HepG2 (cell line): ENCODE measurements around the gene PANK3. TPM values are rescaled to one million over a fixed set of nuclear protein-coding genes. Genes with fewer than 3 reads are reported as not detected.
A peak's percentile ranks its signal among the peaks of the same experiment; 100 is the strongest.

Experiments
- AGO2 ChIP-seq: fragments of 200-400 bp; formaldehyde crosslinking; optimal IDR thresholded peaks from 2 replicates; pipeline ENCODE3; 2017; ENCODE audit warnings: mild to moderate bottlenecking, low read depth, low read length, moderate library complexity
- ASH2L ChIP-seq: fragments of 300-600, 200-600 bp; sonication (generic); IDR thresholded peaks from 2 replicates; pipeline ENCODE4 v1.7.0; 2017; ENCODE audit warnings: low read depth, mild to moderate bottlenecking, moderate library complexity, mixed read lengths, low read length; ENCODE audit not compliant: insufficient read length
- FOXP1 ChIP-seq, 2 experiments: fragments of 450-650 bp in 1 of 2; IDR thresholded peaks; 2 replicates each; pipeline ENCODE4 v1.6.1; 2017 to 2018; ENCODE audit warnings: antibody characterized with exemption in 1 of 2
- GATAD1 ChIP-seq: IDR thresholded peaks from 2 replicates; pipeline ENCODE4 v1.6.1; 2016; ENCODE audit warnings: missing genetic modification reagents, missing compliant biosample characterization
- GFI1 ChIP-seq: sonication (generic); formaldehyde crosslinking; IDR thresholded peaks from 2 replicates; pipeline ENCODE4 v1.5.0; 2020; ENCODE audit warnings: missing genetic modification reagents, mild to moderate bottlenecking, borderline replicate concordance
- KDM5B ChIP-seq: sonication (generic); formaldehyde crosslinking; IDR thresholded peaks from 2 replicates; pipeline ENCODE4 v1.4.0; 2020; ENCODE audit warnings: missing genetic modification reagents, mild to moderate bottlenecking, borderline replicate concordance
- KLF12 ChIP-seq: sonication (generic); formaldehyde crosslinking; IDR thresholded peaks from 2 replicates; pipeline ENCODE4 v1.4.0; 2020; ENCODE audit warnings: missing genetic modification reagents, borderline replicate concordance
- MTA1 ChIP-seq: sonication (generic); formaldehyde crosslinking; IDR thresholded peaks from 2 replicates; pipeline ENCODE4 v1.4.0; 2020; ENCODE audit warnings: missing genetic modification reagents, mild to moderate bottlenecking, borderline replicate concordance
- NR2C2 ChIP-seq: sonication (generic); formaldehyde crosslinking; IDR thresholded peaks from 2 replicates; pipeline ENCODE4 v1.4.0; 2020; ENCODE audit warnings: missing genetic modification reagents, mild to moderate bottlenecking, moderate library complexity, borderline replicate concordance
- PHF20 ChIP-seq: sonication (generic); formaldehyde crosslinking; IDR thresholded peaks from 2 replicates; pipeline ENCODE4 v1.5.0; 2020; ENCODE audit warnings: mild to moderate bottlenecking, missing genetic modification reagents
- RBFOX2 ChIP-seq: fragments of 200-400 bp; formaldehyde crosslinking; IDR thresholded peaks from 2 replicates; pipeline ENCODE4 v1.6.1; 2017; ENCODE audit warnings: low read depth, mild to moderate bottlenecking, low read length
- SALL1 ChIP-seq: sonication (generic); formaldehyde crosslinking; IDR thresholded peaks from 2 replicates; pipeline ENCODE4 v1.8.0; 2022; ENCODE audit warnings: mild to moderate bottlenecking, missing genetic modification reagents
- YY1 ChIP-seq: IDR thresholded peaks from 2 replicates; pipeline ENCODE4 v1.6.1; 2011; ENCODE audit warnings: low read length, low read depth, moderate library complexity, mild to moderate bottlenecking; ENCODE audit not compliant: insufficient read depth, insufficient replicate concordance
- ZFP37 ChIP-seq: sonication (generic); formaldehyde crosslinking; IDR thresholded peaks from 2 replicates; pipeline ENCODE4 v1.4.0; 2020; ENCODE audit warnings: missing genetic modification reagents, borderline replicate concordance
- ZMYM2 ChIP-seq: sonication (generic); formaldehyde crosslinking; IDR thresholded peaks from 2 replicates; pipeline ENCODE4 v1.8.0; 2022; ENCODE audit warnings: mild to moderate bottlenecking, missing genetic modification reagents
- ZNF317 ChIP-seq: sonication (generic); formaldehyde crosslinking; IDR thresholded peaks from 2 replicates; pipeline ENCODE4 v1.5.0; 2020; ENCODE audit warnings: mild to moderate bottlenecking, missing genetic modification reagents
- ZNF605 ChIP-seq: sonication (generic); formaldehyde crosslinking; IDR thresholded peaks from 2 replicates; pipeline ENCODE4 v1.8.0; 2022; ENCODE audit warnings: mild to moderate bottlenecking, missing genetic modification reagents
- ZNF607 ChIP-seq: sonication (generic); formaldehyde crosslinking; IDR thresholded peaks from 2 replicates; pipeline ENCODE4 v1.5.1; 2020; ENCODE audit warnings: missing genetic modification reagents, mild to moderate bottlenecking, borderline replicate concordance
- ZNF883 ChIP-seq: sonication (generic); formaldehyde crosslinking; IDR thresholded peaks from 2 replicates; pipeline ENCODE4 v1.5.1; 2020; ENCODE audit warnings: mild to moderate bottlenecking, missing genetic modification reagents; ENCODE audit errors: not compliant biosample characterization
- ZSCAN29 ChIP-seq: sonication (generic); formaldehyde crosslinking; conservative IDR thresholded peaks from 2 replicates; pipeline ENCODE4 v1.4.0; 2020; ENCODE audit warnings: mild to moderate bottlenecking, missing genetic modification reagents
- polyA plus RNA-seq, 8 experiments: library from polyadenylated mRNA; depleted of rRNA in 3 of 8; stranded (reverse) in 7 of 8; unstranded in 1 of 8; fragments of >200 nt; fragmentation: Illumina TruSeq in 4 of 8; extraction: Trizol in 4 of 8; gene quantifications; 2 replicates each; pipeline versions ENCODE4 v1.2.1 to v1.2.3, GENCODE V29; 2011 to 2016; ENCODE audit warnings: low read depth in 4 of 8, missing spikeins in 1 of 8, mixed read lengths in 1 of 8; ENCODE audit not compliant: insufficient read depth in 1 of 8
- total RNA-seq, 5 experiments: library from RNA; depleted of rRNA; stranded (reverse); fragments of >200 nt; fragmentation: Illumina TruSeq; extraction: Trizol; gene quantifications; 2 replicates each; pipeline ENCODE4 v1.2.3, GENCODE V29; 2016; ENCODE audit warnings: low read depth in 1 of 5
- TF ChIP-seq, protein P1 (sequence below): IDR thresholded peaks from 2 replicates; pipeline ENCODE4 v1.6.1; 2012; ENCODE audit warnings: inconsistent platforms
- TF ChIP-seq, protein P2 (sequence below): sonication (generic); formaldehyde crosslinking; IDR thresholded peaks from 2 replicates; pipeline ENCODE4 v1.8.0; 2022; ENCODE audit warnings: missing genetic modification reagents, mild to moderate bottlenecking, borderline replicate concordance
- TF ChIP-seq, protein P3 (sequence below): sonication (generic); formaldehyde crosslinking; IDR thresholded peaks from 2 replicates; pipeline ENCODE4 v1.4.0; 2020; ENCODE audit warnings: missing genetic modification reagents, borderline replicate concordance
- TF ChIP-seq, protein P4 (sequence below): sonication (generic); formaldehyde crosslinking; IDR thresholded peaks from 2 replicates; pipeline ENCODE4 v1.5.0; 2020; ENCODE audit warnings: missing genetic modification reagents

PANK3 gene
- total and polyA plus RNA-seq, 2 of the 13 experiments (the other 11 are each of a cell fraction or from before 2014, with no cell fraction given), result 26.9 to 69.5 TPM

DNA sequence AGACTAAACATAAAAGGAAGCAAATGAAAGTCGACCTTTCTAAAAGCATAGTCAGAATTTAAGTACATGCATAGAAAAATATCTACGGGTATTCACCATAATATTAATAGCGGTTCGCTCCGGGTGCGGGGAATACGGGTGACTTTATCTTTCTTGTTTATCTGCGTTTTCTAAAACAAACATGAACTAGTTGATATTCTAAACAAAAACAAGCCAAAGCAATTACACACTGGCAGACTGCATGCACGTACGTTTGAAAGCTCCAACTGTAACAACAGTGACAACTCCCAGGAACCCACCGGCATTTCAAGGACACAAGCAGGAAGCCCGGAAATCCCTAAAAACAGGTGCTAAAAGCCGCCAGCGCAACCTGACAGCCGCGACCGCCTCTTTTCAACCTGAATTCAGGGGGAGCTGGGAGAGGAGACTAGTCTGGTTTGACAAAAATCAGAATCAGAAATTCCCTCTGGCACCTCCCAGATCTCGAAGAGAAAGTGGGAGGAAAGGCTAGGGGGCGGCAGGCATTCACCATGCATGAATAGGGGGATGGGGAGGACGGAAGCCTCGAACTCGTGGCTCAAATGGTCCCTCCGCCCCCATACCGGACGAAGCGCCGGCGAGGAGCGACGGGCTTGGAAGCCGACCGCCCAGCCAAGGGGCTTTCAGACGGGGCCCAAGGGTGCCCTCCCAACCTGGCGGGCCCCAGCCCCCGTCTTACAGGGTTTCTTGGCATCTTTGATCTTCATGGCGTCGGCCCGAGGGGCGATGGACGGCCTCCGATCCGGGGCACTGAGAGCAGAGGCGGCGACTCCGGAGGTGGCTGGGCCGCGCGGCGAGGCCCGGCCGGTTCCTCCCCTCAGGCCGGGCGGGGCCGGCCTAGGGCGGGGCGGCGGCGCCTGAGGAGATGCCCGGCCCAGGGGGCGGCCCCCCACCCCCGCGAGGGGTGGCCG lies at the start of gene PANK3 (continued):
- TF ChIP-seq, protein P1, sequence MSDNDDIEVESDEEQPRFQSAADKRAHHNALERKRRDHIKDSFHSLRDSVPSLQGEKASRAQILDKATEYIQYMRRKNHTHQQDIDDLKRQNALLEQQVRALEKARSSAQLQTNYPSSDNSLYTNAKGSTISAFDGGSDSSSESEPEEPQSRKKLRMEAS, result peak; percentile 36; the same call in 1 of the 2 replicates
- TF ChIP-seq ZSCAN29 (CRISPR knock-in tag) (no peak; the same call in 1 of the 2 replicates), GFI1 (CRISPR knock-in tag) (0 out of 2 replicates have a peak, but pooled peaks have one; percentile 30), ZNF883 (CRISPR knock-in tag) (peak; percentile 67), YY1 (peak; percentile 24), ZNF605 (CRISPR knock-in tag) (0 out of 2 replicates have a peak, but pooled peaks have one; percentile 10), ZFP37 (CRISPR knock-in tag) (no peak), ASH2L (peak; percentile 59), AGO2 (peak; percentile 85), ZNF607 (CRISPR knock-in tag) (0 out of 2 replicates have a peak, but pooled peaks have one; percentile 15), ZNF317 (CRISPR knock-in tag) (peak; percentile 60; the same call in 1 of the 2 replicates), PHF20 (CRISPR knock-in tag) (no peak; the same call in none of the 2 replicates), ZMYM2 (CRISPR knock-in tag) (peak; percentile 81), MTA1 (0 out of 2 replicates have a peak, but pooled peaks have one; percentile 3), KDM5B (CRISPR knock-in tag) (peak; percentile 34; the same call in 1 of the 2 replicates), KLF12 (CRISPR knock-in tag) (peak; percentile 80), GATAD1 (CRISPR knock-in tag) (no peak), FOXP1 (IDR thresholded peaks at IDR 0.05) (no peak), FOXP1 (CRISPR knock-in tag; IDR thresholded peaks at IDR 0.05) (peak; percentile 55), RBFOX2 (peak; percentile 87), SALL1 (CRISPR knock-in tag) (peak; percentile 49), NR2C2 (no peak)
- TF ChIP-seq, protein P2, sequence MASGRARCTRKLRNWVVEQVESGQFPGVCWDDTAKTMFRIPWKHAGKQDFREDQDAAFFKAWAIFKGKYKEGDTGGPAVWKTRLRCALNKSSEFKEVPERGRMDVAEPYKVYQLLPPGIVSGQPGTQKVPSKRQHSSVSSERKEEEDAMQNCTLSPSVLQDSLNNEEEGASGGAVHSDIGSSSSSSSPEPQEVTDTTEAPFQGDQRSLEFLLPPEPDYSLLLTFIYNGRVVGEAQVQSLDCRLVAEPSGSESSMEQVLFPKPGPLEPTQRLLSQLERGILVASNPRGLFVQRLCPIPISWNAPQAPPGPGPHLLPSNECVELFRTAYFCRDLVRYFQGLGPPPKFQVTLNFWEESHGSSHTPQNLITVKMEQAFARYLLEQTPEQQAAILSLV, result peak; percentile 18; the same call in 1 of the 2 replicates
- TF ChIP-seq, protein P3, sequence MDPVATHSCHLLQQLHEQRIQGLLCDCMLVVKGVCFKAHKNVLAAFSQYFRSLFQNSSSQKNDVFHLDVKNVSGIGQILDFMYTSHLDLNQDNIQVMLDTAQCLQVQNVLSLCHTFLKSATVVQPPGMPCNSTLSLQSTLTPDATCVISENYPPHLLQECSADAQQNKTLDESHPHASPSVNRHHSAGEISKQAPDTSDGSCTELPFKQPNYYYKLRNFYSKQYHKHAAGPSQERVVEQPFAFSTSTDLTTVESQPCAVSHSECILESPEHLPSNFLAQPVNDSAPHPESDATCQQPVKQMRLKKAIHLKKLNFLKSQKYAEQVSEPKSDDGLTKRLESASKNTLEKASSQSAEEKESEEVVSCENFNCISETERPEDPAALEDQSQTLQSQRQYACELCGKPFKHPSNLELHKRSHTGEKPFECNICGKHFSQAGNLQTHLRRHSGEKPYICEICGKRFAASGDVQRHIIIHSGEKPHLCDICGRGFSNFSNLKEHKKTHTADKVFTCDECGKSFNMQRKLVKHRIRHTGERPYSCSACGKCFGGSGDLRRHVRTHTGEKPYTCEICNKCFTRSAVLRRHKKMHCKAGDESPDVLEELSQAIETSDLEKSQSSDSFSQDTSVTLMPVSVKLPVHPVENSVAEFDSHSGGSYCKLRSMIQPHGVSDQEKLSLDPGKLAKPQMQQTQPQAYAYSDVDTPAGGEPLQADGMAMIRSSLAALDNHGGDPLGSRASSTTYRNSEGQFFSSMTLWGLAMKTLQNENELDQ (CRISPR knock-in tag), result no peak
- TF ChIP-seq, protein P4, sequence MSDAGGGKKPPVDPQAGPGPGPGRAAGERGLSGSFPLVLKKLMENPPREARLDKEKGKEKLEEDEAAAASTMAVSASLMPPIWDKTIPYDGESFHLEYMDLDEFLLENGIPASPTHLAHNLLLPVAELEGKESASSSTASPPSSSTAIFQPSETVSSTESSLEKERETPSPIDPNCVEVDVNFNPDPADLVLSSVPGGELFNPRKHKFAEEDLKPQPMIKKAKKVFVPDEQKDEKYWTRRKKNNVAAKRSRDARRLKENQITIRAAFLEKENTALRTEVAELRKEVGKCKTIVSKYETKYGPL (CRISPR knock-in tag), result peak; percentile 56; the same call in 1 of the 2 replicates
